ENCODE results near the gene NCEH1.

GRCh38 chr3:172622156-172622555 lies 88.7 kb downstream of the NCEH1 start:
- TF ChIP-seq XRCC5 (IDR thresholded peaks at IDR 0.05; ENCODE audit: low read depth, low read length): no peak
- no peak for TF ChIP-seq USF2 (CRISPR knock-in tag; IDR thresholded peaks at IDR 0.05)
- TF ChIP-seq ZNF263 (CRISPR knock-in tag; IDR thresholded peaks at IDR 0.05; ENCODE audit: borderline replicate concordance): no peak
- TF ChIP-seq ZBTB8A (IDR thresholded peaks at IDR 0.05; ENCODE audit: partially characterized antibody): no peak
- no peak for TF ChIP-seq TFAM (CRISPR knock-in tag; conservative IDR thresholded peaks at IDR 0.05)
- no peak for TF ChIP-seq RBM22 (IDR thresholded peaks at IDR 0.05; ENCODE audit: low read depth, low read length, poor library complexity, severe bottlenecking)
- no peak for TF ChIP-seq HES1 (IDR thresholded peaks at IDR 0.05; ENCODE audit: low read depth)
- no peak for TF ChIP-seq ZNF232 (CRISPR knock-in tag; IDR thresholded peaks at IDR 0.05)
- no peak for TF ChIP-seq FOXM1 (IDR thresholded peaks at IDR 0.05; ENCODE audit: low read depth)
- no peak for TF ChIP-seq FOXM1 (CRISPR knock-in tag; IDR thresholded peaks at IDR 0.05; ENCODE audit: low read depth)
- TF ChIP-seq, protein P1, sequence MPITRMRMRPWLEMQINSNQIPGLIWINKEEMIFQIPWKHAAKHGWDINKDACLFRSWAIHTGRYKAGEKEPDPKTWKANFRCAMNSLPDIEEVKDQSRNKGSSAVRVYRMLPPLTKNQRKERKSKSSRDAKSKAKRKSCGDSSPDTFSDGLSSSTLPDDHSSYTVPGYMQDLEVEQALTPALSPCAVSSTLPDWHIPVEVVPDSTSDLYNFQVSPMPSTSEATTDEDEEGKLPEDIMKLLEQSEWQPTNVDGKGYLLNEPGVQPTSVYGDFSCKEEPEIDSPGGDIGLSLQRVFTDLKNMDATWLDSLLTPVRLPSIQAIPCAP (CRISPR knock-in tag; IDR thresholded peaks at IDR 0.05; ENCODE audit: borderline replicate concordance): no peak
- TF ChIP-seq BRCA1 (IDR thresholded peaks at IDR 0.05): no peak
- no peak for TF ChIP-seq BRCA1 (CRISPR knock-in tag; IDR thresholded peaks at IDR 0.05)
- TF ChIP-seq ZNF584 (CRISPR knock-in tag; IDR thresholded peaks at IDR 0.05; ENCODE audit: low read depth): no peak
- TF ChIP-seq SIN3A (IDR thresholded peaks at IDR 0.05; ENCODE audit: borderline replicate concordance in 2 of 2, control insufficient read depth in 1 of 2, low read depth in 2 of 2, low read length in 2 of 2): no peak
